GM12872 (cell line): Measurements from ENCODE around the gene MAP2.

Experiments used
- TF ChIP-seq, protein P1 (sequence below): IDR thresholded peaks from 3 replicates; pipeline ENCODE4 v1.5.1; 2011; ENCODE audit warnings: low read depth, mild to moderate bottlenecking, low read length, moderate library complexity; ENCODE audit not compliant: insufficient read depth

The MAP2 gene

GRCh38 chr2:209401788-209402187 is 22.1 kb upstream of the MAP2 start:
- TF ChIP-seq, protein P1, sequence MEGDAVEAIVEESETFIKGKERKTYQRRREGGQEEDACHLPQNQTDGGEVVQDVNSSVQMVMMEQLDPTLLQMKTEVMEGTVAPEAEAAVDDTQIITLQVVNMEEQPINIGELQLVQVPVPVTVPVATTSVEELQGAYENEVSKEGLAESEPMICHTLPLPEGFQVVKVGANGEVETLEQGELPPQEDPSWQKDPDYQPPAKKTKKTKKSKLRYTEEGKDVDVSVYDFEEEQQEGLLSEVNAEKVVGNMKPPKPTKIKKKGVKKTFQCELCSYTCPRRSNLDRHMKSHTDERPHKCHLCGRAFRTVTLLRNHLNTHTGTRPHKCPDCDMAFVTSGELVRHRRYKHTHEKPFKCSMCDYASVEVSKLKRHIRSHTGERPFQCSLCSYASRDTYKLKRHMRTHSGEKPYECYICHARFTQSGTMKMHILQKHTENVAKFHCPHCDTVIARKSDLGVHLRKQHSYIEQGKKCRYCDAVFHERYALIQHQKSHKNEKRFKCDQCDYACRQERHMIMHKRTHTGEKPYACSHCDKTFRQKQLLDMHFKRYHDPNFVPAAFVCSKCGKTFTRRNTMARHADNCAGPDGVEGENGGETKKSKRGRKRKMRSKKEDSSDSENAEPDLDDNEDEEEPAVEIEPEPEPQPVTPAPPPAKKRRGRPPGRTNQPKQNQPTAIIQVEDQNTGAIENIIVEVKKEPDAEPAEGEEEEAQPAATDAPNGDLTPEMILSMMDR, result no peak

DNA sequence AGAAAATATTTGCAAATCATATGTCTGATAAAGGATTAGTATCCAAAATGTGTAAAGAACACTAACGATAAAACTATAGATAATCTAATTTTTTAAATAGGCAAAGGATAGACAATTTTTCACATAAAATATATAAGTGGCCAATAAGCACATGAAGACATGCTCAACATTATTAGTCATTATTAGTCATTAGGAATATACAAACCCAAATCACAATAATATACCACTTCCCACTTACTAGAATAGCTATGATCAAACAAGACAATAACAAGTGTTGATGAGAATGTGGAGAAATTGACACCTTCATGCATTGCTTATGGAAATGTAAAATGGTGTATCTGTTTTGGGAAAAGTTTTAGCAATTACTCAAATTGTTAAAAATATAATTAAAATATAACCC is 12.6 kb upstream of the MAP2 start:
- TF ChIP-seq, protein P1, result no peak

- TF ChIP-seq, protein P1, result no peak
Observed at GRCh38 chr2:209411718-209412117, 12.1 kb upstream of the MAP2 start.

GRCh38 chr2:209413311-209414014 is 10.4 kb upstream of the MAP2 start:
- TF ChIP-seq, protein P1, result no peak

- TF ChIP-seq, protein P1, result no peak
Observed at GRCh38 chr2:209416913-209417312, 6.9 kb upstream of the MAP2 start.

DNA sequence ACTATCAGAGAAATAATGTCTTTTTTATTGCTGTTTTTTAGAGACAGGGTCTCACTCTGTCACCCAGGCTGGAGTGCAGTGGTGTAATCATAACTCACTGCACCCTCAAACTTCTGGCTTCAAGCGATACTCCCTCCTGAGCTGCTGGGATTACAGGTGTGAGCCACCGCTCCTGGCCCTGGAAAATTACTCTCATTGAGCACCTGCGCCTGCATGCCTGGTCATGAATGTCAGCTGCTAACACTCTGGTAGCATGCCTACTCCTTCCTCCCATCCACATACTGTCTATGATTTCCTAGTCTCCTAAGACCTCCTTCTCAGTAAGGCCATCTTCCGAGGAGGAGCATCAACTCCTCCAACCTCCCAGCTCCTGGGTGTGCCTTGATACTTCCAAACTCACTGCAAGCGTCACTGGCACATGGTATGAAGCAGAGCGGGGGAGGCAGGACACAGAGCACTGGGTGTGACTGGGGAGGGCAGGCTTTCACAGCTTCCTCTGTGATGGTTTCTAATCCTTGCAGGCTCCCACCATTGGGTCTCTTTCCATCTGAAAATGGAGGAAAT is 1.6 kb upstream of the MAP2 start:
- TF ChIP-seq, protein P1, result no peak

GRCh38 chr2:209424199-209424701 is 403 bp downstream of the MAP2 start:
- TF ChIP-seq, protein P1, result no peak
